ENCODE data around the gene CAMTA1. TPM values are rescaled to one million over a fixed set of nuclear protein-coding genes. Genes with fewer than 3 reads are reported as not detected.

CAMTA1 gene
- total RNA-seq, 1 donor from 2014 or later = 77.6 TPM

DNA sequence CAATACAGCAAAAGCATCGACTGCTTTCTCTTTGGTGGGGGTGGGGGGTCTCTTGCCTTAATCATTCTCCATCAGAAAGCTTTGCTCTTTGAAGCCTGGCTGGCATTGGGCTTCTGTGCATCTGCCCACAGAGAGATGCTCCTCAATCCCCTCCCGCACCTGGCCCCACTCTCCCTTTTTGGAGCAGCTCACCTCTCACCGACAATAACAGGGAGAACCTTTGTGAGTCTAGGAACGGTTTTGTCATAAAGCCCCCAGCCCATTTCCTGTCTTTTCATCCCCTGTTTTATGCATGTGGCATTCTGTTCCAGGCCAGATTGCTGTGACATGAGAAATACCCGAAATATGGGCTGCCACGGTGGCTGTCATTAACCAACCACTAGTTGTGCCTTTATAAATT is 516.9 kb downstream of the CAMTA1 start:
- H3K27ac ChIP-seq (ENCODE audit: low read depth, low read length) = peak overlapping the region; percentile 100
- no peaks in the 10 kb centered on the region for H3K36me3 Mint-ChIP-seq (ENCODE audit: low read depth, unreplicated experiment)
- DNase-seq (ENCODE audit: low read depth) (no peak), FAIRE-seq (no peak)
- no peaks in the 10 kb centered on the region for H4K20me1 ChIP-seq (ENCODE audit: insufficient read depth, low read length)
- no peaks in the 10 kb centered on the region for H3K36me3 ChIP-seq (ENCODE audit: insufficient read depth, low read length)
- H3K4me3 Mint-ChIP-seq (ENCODE audit: unreplicated experiment) = no peak overlapping the region
- H2AFZ ChIP-seq (ENCODE audit: low read depth, low read length) = no peak overlapping the region
- H3K27me3 ChIP-seq (ENCODE audit: insufficient read depth, low read length) = no peaks in the 10 kb centered on the region
- peaks cover 56% of the 10 kb centered on the region for H3K4me1 Mint-ChIP-seq (ENCODE audit: low read depth, unreplicated experiment)
- H3K9ac ChIP-seq (ENCODE audit: low read length) = peak overlapping the region; percentile 90
- no peak overlapping the region for H3K4me2 ChIP-seq (ENCODE audit: low read length)
- no peak overlapping the region for H3K4me3 ChIP-seq (ENCODE audit: insufficient read depth, low read depth, low read length)
- peaks cover 54% of the 10 kb centered on the region for H3K4me1 ChIP-seq (ENCODE audit: insufficient read depth, low read length)
- H3K9me3 Mint-ChIP-seq (ENCODE audit: unreplicated experiment) = no peaks in the 10 kb centered on the region
- no peaks in the 10 kb centered on the region for H3K27me3 Mint-ChIP-seq (ENCODE audit: low read depth, unreplicated experiment)
- no peaks in the 10 kb centered on the region for H3K9me3 ChIP-seq (ENCODE audit: insufficient read depth, low read depth, low read length)
- TF ChIP-seq CTCF (IDR thresholded peaks at IDR 0.05; ENCODE audit: insufficient read depth, low read depth, low read length) (no peak), EZH2 (IDR thresholded peaks at IDR 0.05; ENCODE audit: insufficient read depth, low read length) (no peak)
- H3K27ac Mint-ChIP-seq (ENCODE audit: unreplicated experiment) = peak overlapping the region; percentile 99
- H3K79me2 ChIP-seq (ENCODE audit: insufficient read depth, low read length) = no peaks in the 10 kb centered on the region

DNA sequence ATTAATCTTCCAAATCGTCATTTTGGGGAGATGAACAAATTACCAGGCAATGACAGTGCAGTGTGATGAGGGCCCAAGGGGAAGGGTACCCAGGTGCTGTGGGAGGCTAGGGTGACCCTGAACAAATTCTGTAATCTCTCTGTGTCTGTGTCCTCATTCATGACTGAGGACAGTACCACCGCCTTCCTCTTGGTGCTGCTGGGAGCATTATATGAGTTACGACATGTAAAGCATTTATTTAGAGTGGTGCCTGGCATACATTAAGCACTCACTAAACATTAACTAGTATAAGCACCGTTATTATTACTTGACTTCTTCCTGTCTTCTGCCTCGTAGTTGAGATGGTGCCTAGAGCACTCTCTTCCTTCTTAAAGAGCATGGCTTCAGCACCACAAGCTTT is 517.6 kb downstream of the CAMTA1 start:
- TF ChIP-seq CTCF (IDR thresholded peaks at IDR 0.05; ENCODE audit: insufficient read depth, low read depth, low read length) (no peak), EZH2 (IDR thresholded peaks at IDR 0.05; ENCODE audit: insufficient read depth, low read length) (no peak)
- Histone ChIP-seq H3K36me3 (ENCODE audit: insufficient read depth, low read length) (no peaks in the 10 kb centered on the region), H3K4me1 (ENCODE audit: insufficient read depth, low read length) (peaks cover 50% of the 10 kb centered on the region), H4K20me1 (ENCODE audit: insufficient read depth, low read length) (no peaks in the 10 kb centered on the region), H2AFZ (ENCODE audit: low read depth, low read length) (no peak overlapping the region), H3K4me3 (ENCODE audit: insufficient read depth, low read depth, low read length) (no peak overlapping the region), H3K9ac (ENCODE audit: low read length) (no peak overlapping the region), H3K9me3 (ENCODE audit: insufficient read depth, low read depth, low read length) (no peaks in the 10 kb centered on the region), H3K79me2 (ENCODE audit: insufficient read depth, low read length) (no peaks in the 10 kb centered on the region), H3K4me2 (ENCODE audit: low read length) (no peak overlapping the region), H3K27me3 (ENCODE audit: insufficient read depth, low read length) (no peaks in the 10 kb centered on the region), H3K27ac (ENCODE audit: low read depth, low read length) (peak overlapping the region; percentile 7)
- H3K36me3 Mint-ChIP-seq (ENCODE audit: low read depth, unreplicated experiment) = no peaks in the 10 kb centered on the region
- no peak overlapping the region for H3K4me3 Mint-ChIP-seq (ENCODE audit: unreplicated experiment)
- H3K9me3 Mint-ChIP-seq (ENCODE audit: unreplicated experiment) = peaks cover 5% of the 10 kb centered on the region
- H3K4me1 Mint-ChIP-seq (ENCODE audit: low read depth, unreplicated experiment) = peaks cover 51% of the 10 kb centered on the region
- DNase-seq (ENCODE audit: low read depth) (no peak), FAIRE-seq (no peak)
- peak overlapping the region; percentile 21 for H3K27ac Mint-ChIP-seq (ENCODE audit: unreplicated experiment)
- H3K27me3 Mint-ChIP-seq (ENCODE audit: low read depth, unreplicated experiment) = no peaks in the 10 kb centered on the region

DNA sequence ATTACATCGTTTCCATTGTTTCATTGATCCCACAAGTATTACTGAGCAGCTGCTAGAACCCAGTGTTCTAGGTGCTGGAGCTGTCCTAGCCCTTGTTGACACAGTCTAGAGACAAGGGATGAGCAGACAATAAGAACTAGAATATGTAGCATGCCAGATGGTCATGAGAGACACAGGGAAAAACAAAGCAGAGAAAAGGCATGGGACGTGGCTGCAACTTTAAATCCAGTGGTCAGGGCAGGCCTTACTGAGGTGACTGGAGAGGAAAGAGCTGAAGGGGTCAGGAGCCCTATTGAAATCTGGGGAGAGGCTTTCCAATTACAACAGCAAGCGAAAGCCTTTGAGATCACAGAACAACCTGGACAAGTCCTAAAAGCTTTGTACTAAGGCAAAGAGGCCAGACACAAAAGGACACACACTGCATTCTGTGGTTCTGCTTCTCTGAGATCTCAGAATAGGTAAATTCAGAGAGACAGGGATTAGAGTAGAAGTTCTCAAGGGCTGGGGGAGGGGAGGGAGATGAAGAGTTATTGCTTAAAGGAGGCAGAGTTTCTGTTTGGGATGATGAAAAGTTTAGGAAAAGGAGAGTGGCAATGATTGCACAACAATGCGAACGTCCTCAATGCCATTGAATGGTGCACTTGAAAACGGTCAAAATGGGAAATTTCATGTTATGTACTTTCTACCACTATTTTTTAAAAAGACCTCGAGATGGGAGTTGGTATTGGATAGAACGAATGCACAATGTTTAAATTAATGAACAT is 518.5 kb downstream of the CAMTA1 start:
- no peaks in the 10 kb centered on the region for H3K27me3 ChIP-seq (ENCODE audit: insufficient read depth, low read length)
- H2AFZ ChIP-seq (ENCODE audit: low read depth, low read length) = no peak overlapping the region
- no peaks in the 10 kb centered on the region for H3K9me3 ChIP-seq (ENCODE audit: insufficient read depth, low read depth, low read length)
- Mint-ChIP-seq H3K4me3 (ENCODE audit: unreplicated experiment) (no peak overlapping the region), H3K4me1 (ENCODE audit: low read depth, unreplicated experiment) (peaks cover 43% of the 10 kb centered on the region), H3K36me3 (ENCODE audit: low read depth, unreplicated experiment) (no peaks in the 10 kb centered on the region), H3K27me3 (ENCODE audit: low read depth, unreplicated experiment) (no peaks in the 10 kb centered on the region), H3K9me3 (ENCODE audit: unreplicated experiment) (peaks cover 5% of the 10 kb centered on the region), H3K27ac (ENCODE audit: unreplicated experiment) (no peak overlapping the region)
- H3K27ac ChIP-seq (ENCODE audit: low read depth, low read length) = no peak overlapping the region
- DNase-seq (ENCODE audit: low read depth) = no peak
- H4K20me1 ChIP-seq (ENCODE audit: insufficient read depth, low read length) = no peaks in the 10 kb centered on the region
- no peak overlapping the region for H3K4me3 ChIP-seq (ENCODE audit: insufficient read depth, low read depth, low read length)
- no peak overlapping the region for H3K4me2 ChIP-seq (ENCODE audit: low read length)
- no peak for FAIRE-seq
- H3K79me2 ChIP-seq (ENCODE audit: insufficient read depth, low read length) = no peaks in the 10 kb centered on the region
- no peak for TF ChIP-seq CTCF (IDR thresholded peaks at IDR 0.05; ENCODE audit: insufficient read depth, low read depth, low read length)
- TF ChIP-seq EZH2 (IDR thresholded peaks at IDR 0.05; ENCODE audit: insufficient read depth, low read length) = no peak
- H3K9ac ChIP-seq (ENCODE audit: low read length) = no peak overlapping the region
- H3K36me3 ChIP-seq (ENCODE audit: insufficient read depth, low read length) = no peaks in the 10 kb centered on the region
- peaks cover 41% of the 10 kb centered on the region for H3K4me1 ChIP-seq (ENCODE audit: insufficient read depth, low read length)

Data from astrocyte (in vitro differentiated cells and primary cell).